ENCODE results near the gene PTGR1. TPM values are rescaled to one million over a fixed set of nuclear protein-coding genes. Genes with fewer than 3 reads are reported as not detected.

Gene PTGR1
- total RNA-seq, 1 experiment from 2014 or later, result 41.6 TPM

DNA sequence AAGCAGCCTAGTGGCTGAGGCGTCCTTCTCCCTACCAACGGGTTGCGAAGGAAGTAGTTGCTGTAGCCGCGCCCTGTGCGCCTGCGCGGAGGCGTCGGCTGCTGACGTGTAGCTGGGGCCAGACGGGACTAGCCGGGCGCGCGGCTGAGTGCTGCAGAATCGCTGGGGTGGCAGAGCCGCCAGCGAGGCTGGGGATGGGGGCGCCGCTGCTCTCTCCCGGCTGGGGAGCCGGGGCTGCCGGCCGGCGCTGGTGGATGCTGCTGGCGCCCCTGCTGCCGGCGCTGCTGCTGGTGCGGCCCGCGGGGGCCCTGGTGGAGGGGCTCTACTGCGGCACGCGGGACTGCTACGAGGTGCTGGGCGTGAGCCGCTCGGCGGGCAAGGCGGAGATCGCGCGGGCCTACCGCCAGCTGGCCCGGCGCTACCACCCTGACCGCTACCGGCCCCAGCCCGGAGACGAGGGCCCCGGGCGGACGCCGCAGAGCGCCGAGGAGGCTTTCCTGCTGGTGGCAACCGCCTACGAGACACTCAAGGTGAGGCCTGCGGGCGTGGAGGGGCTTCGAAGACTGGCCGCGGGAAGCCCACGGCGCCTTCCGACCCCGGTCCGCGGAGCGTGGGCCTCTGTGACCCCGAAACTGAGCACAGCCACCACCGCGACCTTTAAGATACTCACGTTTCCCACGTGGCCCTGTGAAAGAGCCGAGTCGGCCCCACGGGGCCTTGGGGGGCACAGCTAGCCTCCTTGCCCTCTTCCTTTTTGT, 31.9 kb upstream of the PTGR1 start, which contains the start of gene DNAJC25 (continued):
- TF ChIP-seq ATF2 (CRISPR knock-in tag; IDR thresholded peaks at IDR 0.05; ENCODE audit: borderline replicate concordance, low read depth), result no peak

GRCh38 chr9:111630964-111631213, 31.4 kb upstream of the PTGR1 start:
- Mint-ChIP-seq H3K27me3 (ENCODE audit: low read depth) (no peaks in the 10 kb centered on the region; the same call in 1 of the 2 replicates), H3K4me1 (peaks cover 33% of the 10 kb centered on the region), H3K36me3 (no peaks in the 10 kb centered on the region; the same call in 1 of the 2 replicates), H3K27ac (peak overlapping the region; percentile 98), H3K9me3 (no peaks in the 10 kb centered on the region), H3K4me3 (peak overlapping the region; percentile 99)
- CTCF ChIA-PET, result interaction anchor here (1.1 to 1.8 kb wide), 3 partner anchors 10 to 33 kb away, joined by 8 to 18 read pairs (median 9); partner anchors contain the start of gene PTGR1
- no peak for DNase-seq (ENCODE audit: low spot score)
- POLR2A ChIA-PET, result interaction anchor here (0.9 to 1.5 kb wide), 3 partner anchors 20 to 31 kb away, joined by 3 to 14 read pairs (median 11); partner anchors contain the start of genes GNG10 and PTGR1
- TF ChIP-seq GABPB1 (CRISPR knock-in tag; IDR thresholded peaks at IDR 0.05) (peak; percentile 90; the same call in 1 of the 2 replicates), KAT7 (CRISPR knock-in tag; IDR thresholded peaks at IDR 0.05; ENCODE audit: borderline replicate concordance) (0 out of 2 replicates have a peak, but pooled peaks have one; percentile 85), CREM (CRISPR knock-in tag; IDR thresholded peaks at IDR 0.05) (no peak), ARID4B (CRISPR knock-in tag; IDR thresholded peaks at IDR 0.05; ENCODE audit: borderline replicate concordance) (peak; percentile 80; the same call in 1 of the 2 replicates), RELA (CRISPR knock-in tag; IDR thresholded peaks at IDR 0.05; ENCODE audit: borderline replicate concordance) (no peak), ZMAT4 (CRISPR knock-in tag; IDR thresholded peaks at IDR 0.05) (no peak), IRF1 (CRISPR knock-in tag; IDR thresholded peaks at IDR 0.05) (no peak), SP1 (CRISPR knock-in tag; conservative IDR thresholded peaks at IDR 0.05) (peak; percentile 87), NFE2L1 (CRISPR knock-in tag; IDR thresholded peaks at IDR 0.05) (peak; percentile 49; the same call in 1 of the 2 replicates)
- TF ChIP-seq, protein P1, sequence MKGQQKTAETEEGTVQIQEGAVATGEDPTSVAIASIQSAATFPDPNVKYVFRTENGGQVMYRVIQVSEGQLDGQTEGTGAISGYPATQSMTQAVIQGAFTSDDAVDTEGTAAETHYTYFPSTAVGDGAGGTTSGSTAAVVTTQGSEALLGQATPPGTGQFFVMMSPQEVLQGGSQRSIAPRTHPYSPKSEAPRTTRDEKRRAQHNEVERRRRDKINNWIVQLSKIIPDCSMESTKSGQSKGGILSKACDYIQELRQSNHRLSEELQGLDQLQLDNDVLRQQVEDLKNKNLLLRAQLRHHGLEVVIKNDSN (CRISPR knock-in tag; IDR thresholded peaks at IDR 0.05), result peak; percentile 46
- TF ChIP-seq, protein P2, sequence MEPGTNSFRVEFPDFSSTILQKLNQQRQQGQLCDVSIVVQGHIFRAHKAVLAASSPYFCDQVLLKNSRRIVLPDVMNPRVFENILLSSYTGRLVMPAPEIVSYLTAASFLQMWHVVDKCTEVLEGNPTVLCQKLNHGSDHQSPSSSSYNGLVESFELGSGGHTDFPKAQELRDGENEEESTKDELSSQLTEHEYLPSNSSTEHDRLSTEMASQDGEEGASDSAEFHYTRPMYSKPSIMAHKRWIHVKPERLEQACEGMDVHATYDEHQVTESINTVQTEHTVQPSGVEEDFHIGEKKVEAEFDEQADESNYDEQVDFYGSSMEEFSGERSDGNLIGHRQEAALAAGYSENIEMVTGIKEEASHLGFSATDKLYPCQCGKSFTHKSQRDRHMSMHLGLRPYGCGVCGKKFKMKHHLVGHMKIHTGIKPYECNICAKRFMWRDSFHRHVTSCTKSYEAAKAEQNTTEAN (CRISPR knock-in tag; IDR thresholded peaks at IDR 0.05), result 0 out of 2 replicates have a peak, but pooled peaks have one; percentile 84
- TF ChIP-seq, protein P3, sequence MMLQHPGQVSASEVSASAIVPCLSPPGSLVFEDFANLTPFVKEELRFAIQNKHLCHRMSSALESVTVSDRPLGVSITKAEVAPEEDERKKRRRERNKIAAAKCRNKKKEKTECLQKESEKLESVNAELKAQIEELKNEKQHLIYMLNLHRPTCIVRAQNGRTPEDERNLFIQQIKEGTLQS (CRISPR knock-in tag; conservative IDR thresholded peaks at IDR 0.05), result no peak
- peak; percentile 93 for ATAC-seq

Data from WTC11 (cell line).